Body of pancreas (tissue), 4 donors: Measurements from ENCODE around the gene AKIRIN2. TPM values are rescaled to one million over a fixed set of nuclear protein-coding genes. Genes with fewer than 3 reads are reported as not detected.
A peak's percentile ranks its signal among the peaks of the same experiment; 100 is the strongest.

Experiments used
- ATAC-seq: fragments of 150-250 bp; one replicate; pipeline ENCODE4 v1.9.1; 2016
- DNase-seq, 4 donors: peaks; one replicate each; pipeline ENCODE4 v3.0.0-alpha.2; 2019
- H3K27ac ChIP-seq, 4 donors: fragments of 200-600 bp; sonication (generic); 1 replicate in 3 of 4; 2 replicates in 1 of 4; pipeline versions ENCODE4 v1.5.1 to v1.6.1; 2016 to 2019; ENCODE audit warnings: mild to moderate bottlenecking in 1 of 4, mixed read lengths in 1 of 4, moderate library complexity in 1 of 4
- H3K27me3 ChIP-seq, 2 donors: fragments of 200-600 bp; sonication (generic); one replicate each; pipeline ENCODE4 v1.6.0; 2016; ENCODE audit warnings: mild to moderate bottlenecking in 1 of 2
- H3K36me3 ChIP-seq, 2 donors: fragments of 200-600 bp; sonication (generic); replicated peaks in 1 of 2; 2 replicates each; pipeline ENCODE4 v1.5.1; 2016; ENCODE audit warnings: low read depth in 2 of 2; ENCODE audit not compliant: insufficient read depth in 1 of 2
- H3K4me1 ChIP-seq: fragments of 200-600 bp; sonication (generic); one replicate; pipeline ENCODE4 v1.6.0; 2016
- H3K4me3 ChIP-seq, 2 donors: fragments of 200-600 bp; sonication (generic); 1 replicate in 1 of 2; 2 replicates in 1 of 2; pipeline ENCODE4 v1.5.1; 2016 to 2019
- H3K9me3 ChIP-seq, 3 donors: fragments of 200-600 bp; sonication (generic); 1 replicate in 2 of 3; 2 replicates in 1 of 3; pipeline ENCODE4 v1.5.1; 2016
- POLR2A ChIP-seq, 3 donors: fragments of 450-650 bp; IDR thresholded peaks; one replicate each; pipeline ENCODE4 v1.6.1; 2016; ENCODE audit warnings: antibody characterized with exemption in 3 of 3, mild to moderate bottlenecking in 2 of 3
- WGBS, 2 donors: methylation state at CpG; one replicate each; pipeline ENCODE4 v1.1.5; 2017; 5-methylcytosine and 5-hydroxymethylcytosine counted together
- intact Hi-C: fragments of 100-400 bp; cut with DNase I; formaldehyde crosslinking; loops from one replicate; pipeline ENCODE4 v1.15.1; 2023
- total RNA-seq, 2 donors: library from RNA; depleted of rRNA; stranded (reverse); fragments of >200 nt; gene quantifications; one replicate each; pipeline ENCODE4 v1.1.0, GENCODE V29; 2016
- TF ChIP-seq, protein P1 (sequence below), 7 experiments: fragments of 450-650 bp in 4 of 7; fragments of 200-600 bp in 3 of 7; sonication (generic) in 3 of 7; IDR thresholded peaks; one replicate each; pipeline ENCODE4 v1.5.1; 2016 to 2019; ENCODE audit warnings: antibody characterized with exemption in 7 of 7

AKIRIN2 gene
- total RNA-seq, 2 donors from 2014 or later = 5.4 to 16.2 TPM

DNA sequence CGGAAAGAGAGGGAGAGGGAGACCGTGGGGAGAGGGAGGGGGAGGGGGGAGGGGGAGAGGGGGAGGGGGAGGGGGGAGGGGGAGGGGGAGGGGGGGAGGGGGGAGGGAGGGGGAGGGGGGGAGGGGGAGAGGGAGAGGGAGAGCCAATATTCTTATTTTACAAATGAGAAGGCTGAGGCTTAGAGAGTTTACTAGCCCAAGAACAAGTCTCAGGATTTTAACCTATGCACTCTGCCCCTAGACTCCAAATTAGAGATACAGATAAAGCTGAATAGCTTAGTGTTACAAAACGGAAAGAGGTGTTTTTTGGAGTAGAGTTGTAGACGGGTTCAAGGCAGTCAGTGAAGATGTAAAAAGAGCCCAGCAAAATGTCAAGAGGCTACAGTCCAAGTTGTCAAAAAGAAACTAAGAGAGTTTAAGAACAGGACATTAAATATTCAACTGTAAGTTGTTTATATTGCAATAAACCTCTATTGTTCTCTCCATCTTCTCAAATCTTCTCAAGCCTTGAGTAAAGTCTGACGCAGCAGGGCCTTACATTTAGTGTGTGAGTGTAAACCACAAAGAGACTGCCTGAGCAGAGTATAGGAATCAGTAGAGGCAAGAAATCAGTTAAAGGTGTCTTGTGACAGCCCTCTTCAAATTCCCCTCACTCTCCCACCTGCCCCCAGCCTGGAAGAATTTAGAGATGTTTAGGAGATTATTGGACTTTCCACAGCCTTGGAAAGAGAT, 34.9 kb upstream of the AKIRIN2 start:
- Histone ChIP-seq H3K27me3 (no peaks in the 10 kb centered on the region), H3K4me3 (no peak overlapping the region), H3K27ac (no peak overlapping the region), H3K4me1 (peaks cover 10% of the 10 kb centered on the region), H3K9me3 (no peaks in the 10 kb centered on the region), H3K36me3 (no peaks in the 10 kb centered on the region)
- WGBS, 2 donors = 76 to 84% methylated on average over 4 to 5 of the region's 5 CpGs
- DNase-seq = no peak
- no peak for TF ChIP-seq POLR2A (IDR thresholded peaks at IDR 0.05)
- TF ChIP-seq, protein P1, sequence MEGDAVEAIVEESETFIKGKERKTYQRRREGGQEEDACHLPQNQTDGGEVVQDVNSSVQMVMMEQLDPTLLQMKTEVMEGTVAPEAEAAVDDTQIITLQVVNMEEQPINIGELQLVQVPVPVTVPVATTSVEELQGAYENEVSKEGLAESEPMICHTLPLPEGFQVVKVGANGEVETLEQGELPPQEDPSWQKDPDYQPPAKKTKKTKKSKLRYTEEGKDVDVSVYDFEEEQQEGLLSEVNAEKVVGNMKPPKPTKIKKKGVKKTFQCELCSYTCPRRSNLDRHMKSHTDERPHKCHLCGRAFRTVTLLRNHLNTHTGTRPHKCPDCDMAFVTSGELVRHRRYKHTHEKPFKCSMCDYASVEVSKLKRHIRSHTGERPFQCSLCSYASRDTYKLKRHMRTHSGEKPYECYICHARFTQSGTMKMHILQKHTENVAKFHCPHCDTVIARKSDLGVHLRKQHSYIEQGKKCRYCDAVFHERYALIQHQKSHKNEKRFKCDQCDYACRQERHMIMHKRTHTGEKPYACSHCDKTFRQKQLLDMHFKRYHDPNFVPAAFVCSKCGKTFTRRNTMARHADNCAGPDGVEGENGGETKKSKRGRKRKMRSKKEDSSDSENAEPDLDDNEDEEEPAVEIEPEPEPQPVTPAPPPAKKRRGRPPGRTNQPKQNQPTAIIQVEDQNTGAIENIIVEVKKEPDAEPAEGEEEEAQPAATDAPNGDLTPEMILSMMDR (IDR thresholded peaks at IDR 0.05) = no peak
- intact Hi-C loops = no loop called here
- no peak for ATAC-seq

DNA sequence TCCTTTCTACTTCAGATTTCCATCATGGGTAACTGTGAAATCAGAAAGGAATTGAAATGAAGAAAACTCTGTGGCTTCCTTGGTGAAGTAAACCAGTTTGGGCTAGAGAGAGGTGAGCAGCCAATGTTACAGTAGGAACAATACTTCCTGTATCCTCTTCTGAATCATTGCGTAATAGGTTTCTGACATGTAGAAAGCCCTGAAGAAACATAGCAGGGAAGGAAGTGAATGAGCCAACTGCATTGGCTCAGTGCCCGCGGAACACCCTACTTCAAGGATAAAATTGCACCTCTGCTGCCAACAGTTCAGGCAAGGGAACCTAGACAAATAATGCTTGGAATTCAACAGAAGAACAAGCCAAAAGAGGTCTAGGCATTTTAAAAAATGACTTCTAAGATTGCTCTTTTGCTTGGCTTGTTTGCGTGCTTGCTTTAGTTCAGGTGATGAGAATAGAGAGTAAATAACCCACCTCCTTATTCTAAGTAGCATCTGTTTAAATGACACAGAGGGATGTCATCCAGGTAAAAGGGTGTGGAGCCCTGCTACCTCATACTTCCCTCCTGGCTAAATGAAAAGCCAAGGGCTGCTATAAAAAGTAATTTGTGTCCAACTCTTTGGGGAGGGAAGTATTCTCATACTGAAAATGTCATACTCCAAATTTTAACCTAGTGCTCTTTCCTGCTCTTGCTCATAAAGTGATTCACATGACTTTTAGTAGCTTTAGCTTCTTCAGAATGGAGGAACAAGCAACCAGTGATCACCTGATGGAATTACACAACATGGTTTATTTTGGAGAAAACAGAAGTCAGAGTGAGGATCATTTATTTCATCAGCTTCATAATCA, 30.0 kb upstream of the AKIRIN2 start:
- H3K36me3 ChIP-seq = no peaks in the 10 kb centered on the region
- WGBS, 2 donors = 1% methylated on average over 4 of the region's 4 CpGs
- peaks cover 18% of the 10 kb centered on the region for H3K4me1 ChIP-seq
- intact Hi-C loops = no loop called here
- peak overlapping the region; percentile 17 to 75 (median 44) for H3K27ac ChIP-seq
- no peak overlapping the region for H3K4me3 ChIP-seq
- no peaks in the 10 kb centered on the region for H3K9me3 ChIP-seq
- TF ChIP-seq, protein P1 (IDR thresholded peaks at IDR 0.05) = no peak
- TF ChIP-seq POLR2A (IDR thresholded peaks at IDR 0.05) = no peak
- no peaks in the 10 kb centered on the region for H3K27me3 ChIP-seq
- DNase-seq (peak; percentile 93 to 97 (median 96)), ATAC-seq (peak; percentile 98)

DNA sequence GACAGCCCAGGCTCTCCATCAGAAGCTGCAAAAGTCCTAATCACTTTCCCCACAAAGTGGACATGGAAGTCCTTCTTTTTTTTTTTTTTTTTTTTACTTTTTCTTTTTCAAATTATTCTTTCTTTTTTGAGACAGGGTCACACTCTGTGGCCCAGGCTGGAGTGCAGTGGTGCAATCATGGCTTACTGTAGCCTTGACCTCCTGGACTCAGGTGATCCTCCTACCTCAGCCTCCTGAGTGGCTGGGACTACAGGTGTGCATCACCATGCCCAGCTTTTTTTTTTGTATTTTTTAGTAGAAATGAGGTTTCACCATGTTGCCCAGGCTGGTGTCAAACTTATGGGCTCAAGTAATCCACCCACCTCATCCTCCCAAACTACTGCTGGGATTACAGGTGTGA, 29.0 kb upstream of the AKIRIN2 start:
- intact Hi-C loops = no loop called here
- Histone ChIP-seq H3K9me3 (no peaks in the 10 kb centered on the region), H3K4me3 (no peak overlapping the region), H3K27ac (peak overlapping the region in 2 of 4 donors; percentile 69 to 75), H3K27me3 (no peaks in the 10 kb centered on the region), H3K4me1 (peaks cover 18% of the 10 kb centered on the region), H3K36me3 (no peaks in the 10 kb centered on the region)
- ATAC-seq (no peak), DNase-seq (no peak)
- TF ChIP-seq, protein P1 (IDR thresholded peaks at IDR 0.05) = no peak
- TF ChIP-seq POLR2A (IDR thresholded peaks at IDR 0.05) = no peak

DNA sequence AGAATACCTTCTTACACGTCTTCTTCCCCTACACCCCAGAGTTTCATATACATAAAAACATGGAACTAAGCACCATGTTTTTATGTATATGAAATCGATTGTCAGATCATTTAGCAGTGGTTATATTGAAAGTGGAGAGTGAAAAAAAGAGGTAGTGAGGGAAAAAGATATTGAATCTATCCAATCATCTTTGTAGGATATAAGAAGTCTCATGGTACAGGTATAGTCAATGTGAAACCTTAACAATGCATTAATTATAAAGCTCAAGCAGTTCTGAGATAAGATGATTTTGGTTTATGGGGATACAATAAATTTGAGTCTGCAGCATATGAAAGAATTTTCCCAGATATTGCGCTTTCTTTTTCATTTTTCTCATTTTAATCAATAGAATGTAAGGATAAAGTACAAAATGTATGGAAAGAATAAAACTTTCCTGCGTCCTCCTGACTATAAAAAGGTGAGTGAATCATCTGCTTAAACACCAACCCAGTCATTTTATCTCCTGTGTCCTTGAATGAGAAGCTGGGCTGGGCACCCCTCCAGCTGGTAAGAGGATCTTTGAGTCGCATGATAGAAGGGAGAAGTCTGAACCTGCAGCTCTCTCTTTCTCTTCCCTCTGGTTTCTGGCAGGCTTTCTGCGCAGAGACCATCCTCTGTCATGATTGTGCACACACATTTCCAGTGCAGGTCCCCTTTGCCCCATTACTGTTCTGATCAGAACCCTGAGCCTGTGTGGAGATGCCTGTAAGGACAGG, 28.1 kb upstream of the AKIRIN2 start:
- Histone ChIP-seq H3K27me3 (no peaks in the 10 kb centered on the region), H3K4me3 (no peak overlapping the region), H3K36me3 (no peaks in the 10 kb centered on the region), H3K27ac (no peak overlapping the region), H3K4me1 (peaks cover 18% of the 10 kb centered on the region), H3K9me3 (no peaks in the 10 kb centered on the region)
- intact Hi-C loops = no loop called here
- ATAC-seq (no peak), DNase-seq (peak in 3 of 4 donors; percentile 12 to 44 (median 20))
- TF ChIP-seq, protein P1 (IDR thresholded peaks at IDR 0.05) = no peak
- no peak for TF ChIP-seq POLR2A (IDR thresholded peaks at IDR 0.05)
- 60 to 64% methylated on average over 6 of the region's 6 CpGs for WGBS, 2 donors
